ENCODE results near the gene PIK3R6.
"Not testable (repeated sequence)": the region's sequence is repeated elsewhere in the genome, so short reads cannot be mapped to it uniquely, and the experiment has no call there.

Gene PIK3R6

DNA sequence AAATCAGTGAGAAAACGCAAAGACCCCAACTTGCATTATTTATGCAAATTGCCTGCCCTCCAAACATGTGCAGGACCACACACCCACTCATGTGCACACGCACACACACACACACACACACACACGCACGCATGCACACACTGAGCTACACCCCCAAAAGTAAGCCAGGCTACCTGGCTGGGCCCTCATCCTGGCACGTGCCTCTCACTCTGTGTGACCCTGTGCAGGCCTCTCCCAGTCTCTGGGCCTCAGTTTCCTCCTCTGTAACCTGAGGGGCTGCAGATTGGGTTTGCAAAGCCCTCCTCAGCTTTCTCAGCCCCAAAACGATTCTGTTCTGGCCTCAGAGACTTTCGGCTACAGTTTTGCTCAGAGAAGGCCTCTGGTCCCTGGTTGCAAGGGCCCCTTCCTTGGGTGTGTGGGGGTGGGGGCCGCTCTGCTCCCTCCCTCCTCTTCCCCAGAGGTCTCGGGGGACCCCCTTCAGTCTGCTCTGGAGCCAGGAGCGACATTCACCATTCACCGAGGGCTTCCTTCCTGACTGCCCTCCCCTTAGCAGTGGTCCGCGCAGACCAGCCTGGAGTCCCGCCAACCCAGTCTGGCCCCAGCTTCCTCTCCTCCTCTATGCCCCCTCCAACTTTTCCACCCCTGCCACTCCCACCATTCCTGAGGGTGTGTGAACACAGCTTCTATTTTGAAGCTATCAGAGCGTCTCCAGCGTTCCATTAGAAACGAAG lies 5.4 kb upstream of the PIK3R6 start:
- no peak for DNase-seq

DNA sequence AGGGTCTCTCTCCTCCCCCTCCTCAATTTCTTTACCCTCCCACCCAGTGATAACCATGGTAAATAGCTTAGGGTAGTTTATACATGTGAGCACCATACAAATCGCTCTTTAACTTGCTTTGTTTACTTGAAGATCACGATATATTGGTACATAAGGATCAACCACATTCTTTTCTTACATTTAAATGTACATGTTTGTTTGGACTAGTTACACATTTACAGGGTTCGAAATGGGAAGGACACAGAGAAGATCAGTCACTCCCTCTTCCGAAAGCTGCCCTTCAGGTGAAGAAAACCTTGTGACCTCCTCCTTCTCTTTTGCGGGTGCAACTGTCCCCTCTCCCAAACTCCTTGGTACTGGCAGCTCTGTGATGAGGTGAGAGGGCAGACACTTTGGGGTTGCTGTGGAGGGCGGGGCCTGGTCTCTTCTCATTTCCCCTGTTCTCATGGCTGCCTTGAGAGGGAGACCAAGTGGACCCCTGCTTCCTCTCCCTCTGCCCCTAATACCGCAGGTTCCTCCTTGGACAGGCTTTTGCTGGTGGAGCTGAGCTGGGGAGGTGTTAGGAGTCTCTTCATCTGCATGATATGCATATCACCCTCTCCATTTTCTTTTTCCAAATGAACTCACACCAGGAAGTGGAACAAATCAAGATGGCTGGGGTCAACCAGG lies 4.7 kb upstream of the PIK3R6 start:
- no peak for DNase-seq

DNA sequence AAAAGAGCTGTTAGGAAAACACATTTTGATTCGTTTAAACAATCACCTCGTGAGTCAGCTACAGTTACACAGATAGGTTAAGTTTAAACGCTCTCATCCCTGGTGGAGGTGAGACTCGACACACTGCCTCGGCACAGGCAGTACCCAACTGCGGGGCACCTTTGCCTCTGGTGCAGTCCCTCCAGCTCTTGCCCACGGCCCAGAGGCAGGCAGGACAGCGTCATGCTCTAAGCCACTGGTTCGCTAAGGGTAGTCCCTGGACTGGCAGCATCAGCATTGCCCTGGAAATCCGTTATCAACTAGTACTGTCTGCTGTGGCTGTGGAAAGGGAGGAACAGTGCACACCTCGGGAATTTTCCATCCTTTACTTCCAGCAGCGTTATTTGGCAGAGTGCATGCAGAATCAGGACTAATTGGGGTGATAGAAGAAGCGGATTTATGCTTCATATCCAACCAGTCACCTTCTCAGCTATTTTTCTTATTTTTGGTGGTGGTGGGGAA lies 3.7 kb upstream of the PIK3R6 start:
- no peak for DNase-seq

DNA sequence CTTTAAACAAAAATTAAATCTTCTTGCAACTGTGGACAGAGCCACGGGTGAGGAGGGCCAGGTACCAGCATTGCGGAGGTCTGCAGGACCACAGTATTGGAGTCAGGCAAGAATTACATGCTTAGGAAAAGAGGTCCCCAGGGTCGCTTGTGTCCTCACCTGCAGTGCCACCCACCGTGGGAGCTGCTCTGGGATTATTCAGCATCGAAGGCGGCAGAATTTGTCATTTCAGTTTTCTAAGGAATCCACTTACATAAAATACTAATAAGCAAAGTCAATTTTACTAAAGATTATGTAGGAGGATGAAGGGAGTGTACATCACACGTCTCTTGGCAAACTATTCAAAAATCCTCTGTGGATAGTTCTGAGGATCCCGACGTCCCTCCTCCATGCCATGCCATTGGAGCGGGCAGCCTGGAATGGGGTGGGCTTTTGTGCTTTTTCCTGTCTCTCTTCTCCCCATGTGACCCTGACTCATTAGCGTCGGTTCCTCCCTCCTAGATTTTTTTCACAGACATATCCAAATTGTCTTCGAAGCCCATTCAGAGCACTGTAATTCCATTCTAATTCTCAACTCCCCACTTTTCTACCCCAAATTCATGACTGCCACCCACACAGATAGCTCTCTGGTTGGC lies 3.0 kb upstream of the PIK3R6 start:
- DNase-seq: no peak

DNA sequence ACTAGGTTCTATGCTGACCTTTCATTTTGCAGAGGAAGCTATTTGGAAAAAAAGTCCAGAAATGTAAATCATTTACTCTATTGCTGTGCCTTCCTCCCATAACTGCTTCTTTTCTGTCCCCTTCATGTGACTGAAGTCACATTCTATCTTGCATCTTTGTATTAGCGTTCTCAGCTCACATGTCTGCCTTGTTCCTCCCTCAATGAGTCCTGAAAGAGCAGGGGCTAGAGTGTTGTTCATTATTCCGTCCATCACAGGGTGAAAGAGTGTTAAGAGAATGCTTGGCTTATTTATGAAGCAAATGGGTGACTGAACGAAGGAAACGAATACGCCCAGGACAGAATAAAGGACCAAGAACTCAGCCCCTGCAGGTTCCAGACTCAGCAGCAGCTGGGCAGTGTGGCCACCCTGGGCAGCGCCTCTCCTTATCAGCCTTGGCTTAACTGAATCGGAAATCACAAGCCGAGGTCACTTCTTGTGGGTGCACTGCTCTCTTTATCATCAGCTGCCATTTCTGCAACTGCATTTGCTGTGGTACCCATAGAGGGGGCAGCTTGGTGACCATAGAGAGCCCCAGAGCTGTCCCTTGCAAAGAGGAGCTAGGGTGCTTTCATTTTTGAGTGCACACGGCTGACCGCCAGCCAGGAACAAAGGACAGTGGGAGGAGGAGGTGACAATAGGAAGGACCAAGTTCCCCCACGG lies 1.8 kb upstream of the PIK3R6 start:
- no peak for DNase-seq

DNA sequence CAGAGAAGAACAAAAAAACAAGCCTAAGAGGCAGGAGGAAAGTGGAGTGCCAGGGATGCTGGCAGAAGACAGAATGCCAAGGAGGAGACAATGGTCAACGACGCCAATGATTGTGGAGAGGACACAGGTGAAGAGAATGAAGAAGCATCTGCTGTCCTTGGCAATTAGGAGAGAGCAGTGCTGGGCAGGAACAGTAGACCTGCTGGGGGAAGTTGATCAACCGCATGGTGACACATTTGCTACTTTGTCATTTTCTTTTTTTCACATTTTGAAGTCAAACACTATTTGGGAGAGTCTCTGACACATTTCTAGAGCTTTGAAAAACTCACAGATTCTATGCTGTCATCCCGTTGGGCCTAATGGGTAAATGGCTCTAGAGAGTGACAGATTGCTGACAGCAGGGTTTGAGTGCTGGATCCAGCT lies 1.1 kb upstream of the PIK3R6 start:
- DNase-seq: peak in 1 of 2 experiments; percentile 19

DNA sequence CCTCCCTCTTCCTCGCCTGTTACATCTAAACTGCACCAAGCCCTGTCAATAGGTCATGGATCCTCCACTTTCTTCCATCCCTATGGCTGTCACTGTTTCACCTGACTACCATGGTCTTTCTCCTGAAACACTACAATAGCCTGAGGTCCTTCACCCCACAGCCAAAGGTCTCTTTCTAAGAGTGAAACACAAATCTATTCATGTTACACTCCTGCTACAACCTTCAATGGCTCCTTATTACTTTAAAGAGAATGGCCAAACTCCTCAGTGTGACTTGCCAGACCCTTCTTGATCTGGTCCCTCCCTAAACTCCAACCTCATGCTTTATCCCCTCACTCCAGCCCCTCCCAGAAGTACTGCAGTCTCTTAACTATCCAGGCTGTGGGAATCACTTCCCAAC lies 618 bp upstream of the PIK3R6 start:
- DNase-seq: no peak

DNA sequence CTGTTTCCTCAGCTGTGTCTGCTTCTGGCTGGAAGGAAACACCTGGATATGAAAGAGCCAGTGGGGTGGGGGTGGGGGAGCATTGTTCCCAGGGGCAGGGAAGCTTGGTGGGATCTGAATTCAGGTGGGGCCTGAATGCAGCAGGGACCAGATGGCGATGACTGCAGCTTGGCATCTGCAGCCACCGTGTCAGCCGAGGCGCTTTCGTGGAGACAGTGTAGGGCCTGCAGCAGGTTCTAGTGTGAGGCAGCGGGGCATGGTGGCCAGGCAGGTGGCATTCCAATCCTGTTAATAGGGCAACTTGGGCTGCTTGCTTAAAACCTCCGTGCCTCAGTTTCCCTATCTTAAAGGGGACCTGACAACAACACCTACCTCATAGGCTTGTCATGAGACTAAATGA lies 1.7 kb downstream of the PIK3R6 start:
- DNase-seq: no peak

DNA sequence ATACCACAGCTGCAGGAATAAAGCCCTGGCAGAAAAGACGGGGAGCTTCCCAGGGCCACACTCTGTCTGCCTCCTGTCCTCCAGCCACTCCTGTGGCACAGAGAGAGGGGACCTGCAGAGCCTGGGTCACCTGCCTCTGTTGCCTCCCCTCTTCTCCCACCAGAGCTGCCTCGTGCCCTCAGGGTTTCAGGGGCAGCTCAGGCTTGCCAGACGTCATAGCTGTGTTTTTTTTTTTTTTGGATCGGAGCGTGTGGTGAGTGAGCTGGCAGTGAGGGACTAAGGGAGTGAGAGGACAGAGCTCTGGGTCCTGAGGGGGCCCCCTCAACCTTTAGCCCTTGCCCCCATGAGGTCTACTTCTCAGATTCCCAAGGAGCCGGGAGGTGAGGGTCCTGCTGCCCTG lies 2.1 kb downstream of the PIK3R6 start:
- DNase-seq: no peak

DNA sequence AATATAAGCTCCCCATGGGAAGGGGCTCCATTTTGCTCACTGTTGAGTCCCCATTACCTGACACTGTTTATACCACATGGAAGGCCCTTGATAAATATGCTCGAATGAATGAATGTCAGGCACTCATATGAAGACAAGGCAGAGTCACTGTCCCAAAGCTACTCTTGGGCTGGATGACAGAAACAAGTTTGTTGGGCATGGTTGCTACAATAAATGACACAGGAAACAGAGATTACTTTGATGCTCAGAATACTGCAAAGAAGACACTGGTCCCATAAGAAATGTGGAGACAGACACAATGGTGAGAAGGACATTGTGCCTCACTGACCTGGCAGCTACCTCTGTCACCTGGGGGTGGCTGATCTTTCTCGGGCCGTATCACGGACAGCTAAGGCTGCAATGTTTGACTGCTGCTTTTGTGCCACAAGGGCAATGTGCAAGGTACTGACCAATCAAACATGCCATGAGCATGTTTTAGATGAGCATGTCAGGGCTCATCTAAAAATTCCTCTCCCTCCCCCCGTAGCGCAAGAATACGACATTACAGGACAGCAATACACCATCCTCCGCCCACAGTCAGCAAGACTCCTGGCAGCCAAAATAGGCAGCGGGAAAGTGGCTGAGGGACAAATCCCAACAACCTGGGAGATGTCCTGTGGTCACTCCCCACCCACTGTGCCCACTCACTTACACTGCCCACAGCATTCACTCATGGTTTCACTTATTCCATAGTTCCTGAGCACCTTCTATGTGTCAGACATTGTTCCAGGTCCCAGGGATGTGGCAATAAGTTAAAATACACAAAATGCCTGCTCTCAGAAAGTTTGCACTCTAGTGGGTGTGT lies 5.0 kb downstream of the PIK3R6 start:
- DNase-seq: no peak

DNA sequence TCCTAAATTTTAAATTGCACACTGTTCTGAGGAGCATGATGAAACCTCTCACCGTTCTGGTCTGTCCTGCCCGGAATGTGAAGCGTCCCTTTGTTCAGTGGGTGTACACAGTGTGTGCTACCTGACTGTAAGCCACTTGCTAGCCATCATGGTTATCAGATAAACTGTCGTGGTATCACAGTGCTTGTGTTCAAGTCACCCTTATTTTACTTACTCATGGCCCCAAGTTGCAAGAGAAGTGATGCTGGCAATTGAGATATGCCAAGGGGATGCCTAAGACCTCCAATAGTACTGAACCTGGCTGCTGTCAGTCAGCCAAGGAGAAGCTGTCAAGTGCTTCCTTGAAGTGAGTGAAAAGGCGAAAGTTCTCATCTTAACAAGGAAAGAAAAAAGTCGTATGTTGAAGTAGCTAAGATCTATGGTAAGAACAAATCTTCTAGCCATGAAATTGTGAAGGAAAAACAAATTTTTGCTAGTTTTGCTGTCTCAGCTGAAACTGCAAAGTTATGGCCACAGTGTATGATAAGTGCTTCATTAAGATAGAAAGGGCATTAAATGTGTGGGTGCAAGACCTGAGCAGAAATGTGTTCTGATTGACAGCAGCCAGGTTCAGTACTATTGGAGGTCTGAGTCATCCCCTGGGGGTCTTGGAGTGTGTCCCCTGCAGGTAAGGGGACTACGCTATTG lies 5.8 kb downstream of the PIK3R6 start:
- DNase-seq: no peak

DNA sequence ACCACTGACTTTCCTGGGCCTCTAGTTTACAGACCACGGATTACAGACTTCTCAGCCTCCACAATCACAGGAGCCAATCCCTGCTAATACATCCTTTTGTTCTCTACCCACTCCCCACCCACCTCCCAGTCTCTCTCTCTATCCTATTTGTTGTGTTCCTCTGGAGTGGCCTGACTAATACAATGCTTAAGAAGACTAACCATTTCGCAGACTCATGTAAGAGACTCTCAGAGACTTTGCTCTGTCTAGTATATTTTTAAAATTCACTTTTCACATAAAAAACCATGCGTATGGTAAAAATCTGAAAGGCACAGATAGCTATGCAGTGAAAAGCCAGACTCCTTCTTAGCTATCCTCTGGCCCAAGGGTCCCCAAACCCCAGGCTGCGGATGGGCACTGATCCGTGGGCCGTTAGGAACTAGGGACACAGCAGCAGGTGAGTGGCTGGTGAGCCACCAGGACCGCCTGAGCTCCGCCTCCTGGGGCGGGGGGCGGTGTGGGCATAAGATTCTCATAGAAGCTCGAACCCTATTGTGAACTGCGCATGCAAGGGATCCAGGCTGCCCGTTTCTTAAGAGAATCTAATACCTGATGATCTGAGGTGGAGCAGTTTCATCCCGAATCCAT lies 7.6 kb downstream of the PIK3R6 start:
- DNase-seq: no peak

DNA sequence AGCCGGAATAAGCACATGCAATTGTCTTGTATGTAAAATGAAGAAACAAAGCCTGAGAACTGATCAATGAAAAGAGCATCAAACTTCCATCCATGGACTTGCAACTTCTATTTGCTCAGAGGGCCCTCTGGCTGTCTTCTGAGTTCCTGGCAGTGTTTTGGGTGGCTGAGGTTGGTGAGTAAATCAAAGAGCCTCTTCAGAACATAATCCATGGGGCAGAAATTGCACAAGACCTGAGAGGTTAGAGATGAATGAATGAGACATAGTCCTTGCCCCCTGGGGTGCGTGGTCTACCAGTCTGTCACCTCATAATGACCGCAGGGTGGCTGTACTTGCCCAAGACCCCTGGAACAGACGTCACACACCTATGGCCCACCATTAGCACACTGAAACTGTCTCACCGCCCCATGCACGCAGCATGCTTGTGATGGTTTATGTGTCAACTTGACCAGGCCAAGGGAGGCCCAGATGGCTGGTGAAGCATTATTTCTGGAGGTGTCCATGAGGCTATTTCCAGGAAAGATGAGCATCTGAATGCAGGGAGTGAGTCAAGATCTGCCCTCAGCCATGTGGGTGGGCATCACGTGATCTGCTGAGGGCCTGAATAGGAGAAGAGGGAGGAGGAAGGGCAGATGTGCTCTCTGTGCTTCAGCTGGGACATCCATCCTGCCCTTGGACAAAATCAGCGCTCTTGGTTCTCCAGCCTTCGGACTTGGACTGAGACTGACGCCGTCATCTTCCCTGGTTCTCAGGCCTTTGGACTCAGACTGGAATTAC lies 8.3 kb downstream of the PIK3R6 start:
- DNase-seq: peak in 1 of 2 experiments; percentile 18

DNA sequence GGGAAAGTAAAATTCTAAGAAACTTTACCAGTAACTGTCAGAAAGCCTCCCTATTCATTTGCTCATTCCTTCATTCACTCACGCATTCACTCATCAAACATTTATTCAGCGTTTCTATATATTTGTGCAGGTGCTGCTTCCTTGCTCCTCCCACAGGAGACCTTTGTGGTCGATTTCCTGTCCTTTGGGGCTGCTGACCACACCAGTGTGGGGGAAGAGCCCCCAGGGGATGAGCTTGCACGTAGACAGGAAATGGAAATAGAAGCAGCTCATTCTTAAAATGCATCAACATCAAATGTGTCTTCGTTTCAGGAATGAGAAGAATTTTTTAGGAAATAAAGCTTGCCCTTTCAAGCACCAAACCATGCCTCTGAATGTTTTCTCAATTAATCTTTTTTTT lies 9.6 kb downstream of the PIK3R6 start:
- DNase-seq: peak; percentile 26 to 52

DNA sequence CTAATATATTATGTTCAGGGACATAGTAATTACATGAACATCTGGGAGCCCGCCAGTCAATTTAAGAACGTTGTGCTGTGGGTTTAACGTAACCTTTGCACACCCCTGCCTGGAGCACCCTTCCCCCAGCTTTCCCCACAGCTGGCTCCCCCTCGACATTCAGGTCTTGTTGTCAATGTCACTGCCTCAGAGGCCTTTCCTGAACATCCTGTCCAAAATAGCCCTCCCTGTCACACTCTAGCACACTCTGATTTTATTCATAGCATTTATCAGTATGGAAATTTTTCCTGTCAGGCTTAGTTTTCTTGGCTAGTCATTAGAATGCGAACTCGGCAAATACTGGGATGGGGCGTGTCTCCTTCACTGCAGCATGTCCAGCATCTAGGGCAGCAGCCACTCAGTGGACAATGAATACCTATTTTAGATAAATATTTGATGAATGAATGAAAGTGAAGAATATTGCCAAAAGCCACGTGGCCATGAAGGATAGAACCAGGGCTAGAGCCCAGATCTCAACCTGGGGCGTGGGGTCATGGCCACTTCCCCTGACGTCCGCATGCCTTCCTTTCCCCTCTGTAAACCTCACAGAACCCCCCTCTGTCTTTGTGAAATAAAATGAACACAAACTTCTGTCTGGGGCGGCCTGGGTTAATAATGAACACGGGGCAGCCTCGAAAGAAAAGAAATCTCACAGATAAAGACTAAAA lies 10.5 kb downstream of the PIK3R6 start:
- no peak for DNase-seq

DNA sequence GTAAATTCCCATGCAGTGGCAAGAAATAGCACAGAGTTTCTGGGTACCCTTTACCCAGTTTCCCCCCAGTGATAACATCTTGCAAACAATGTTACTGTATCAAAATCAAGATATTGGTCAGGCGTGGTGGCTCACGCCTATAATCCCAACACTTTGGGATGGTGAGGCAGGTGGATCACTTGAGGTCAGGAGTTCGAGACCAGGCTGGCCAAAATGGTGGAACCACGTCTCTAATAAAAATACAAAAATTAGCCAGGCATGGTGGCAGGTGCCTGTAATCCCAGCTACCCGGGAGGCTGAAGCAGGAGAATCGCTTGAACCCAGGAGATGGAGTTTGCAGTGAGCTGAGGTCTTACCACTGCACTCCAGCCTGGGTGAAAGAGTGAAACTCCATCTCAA lies 11.3 kb downstream of the PIK3R6 start:
- DNase-seq: not testable (repeated sequence)

DNA sequence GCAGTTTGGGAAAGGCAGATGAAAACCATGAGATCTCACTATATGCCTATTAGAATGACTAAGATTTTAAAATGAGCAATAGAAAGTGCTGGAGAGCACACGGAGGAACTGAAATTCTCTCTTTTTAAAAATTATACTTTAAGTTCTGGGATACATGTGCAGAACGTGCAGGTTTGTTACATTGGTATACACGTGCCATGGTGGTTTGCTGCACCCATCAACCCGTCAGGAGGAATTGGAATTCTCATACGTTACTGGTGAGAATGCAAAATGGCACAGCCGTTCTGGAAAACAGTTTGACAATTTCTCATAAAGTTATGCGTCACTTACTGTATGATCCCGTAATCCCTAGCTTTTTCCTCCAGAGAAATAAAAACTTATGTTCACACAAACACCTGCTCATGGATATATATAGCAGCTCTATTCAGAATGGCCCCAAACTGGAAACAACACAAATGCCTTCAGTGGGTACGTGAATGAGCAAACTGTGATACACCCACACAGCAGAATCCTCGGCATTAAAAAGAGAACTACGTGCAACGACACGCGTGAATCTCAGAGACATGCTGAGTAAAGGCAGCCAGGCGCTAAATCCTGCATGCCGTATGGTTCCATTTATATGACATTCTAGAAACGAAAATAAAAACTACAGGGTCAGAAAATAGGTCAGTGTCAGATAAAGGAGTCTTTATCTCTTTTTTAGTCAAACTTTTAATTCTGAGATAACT lies 11.8 kb downstream of the PIK3R6 start:
- DNase-seq: no peak

DNA sequence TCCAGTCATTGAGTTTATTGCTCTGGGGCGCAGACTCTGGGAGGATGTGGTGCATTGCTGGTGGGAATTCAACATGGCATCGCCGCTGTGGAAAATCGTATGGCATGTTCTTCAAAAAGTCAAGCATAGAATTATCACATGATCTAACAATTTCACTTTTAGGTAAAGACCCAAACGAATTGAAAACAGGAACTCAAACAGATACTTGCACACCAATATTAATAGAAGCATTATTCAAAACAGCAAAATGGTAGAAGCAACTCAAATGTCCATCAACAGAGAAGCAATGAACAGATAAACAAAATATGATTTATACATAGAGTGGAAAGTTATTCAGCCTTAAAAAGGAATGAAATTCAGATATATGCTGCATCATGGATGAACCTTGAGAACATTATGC lies 15.9 kb downstream of the PIK3R6 start:
- DNase-seq: no peak

All from activated CD4-positive, alpha-beta T cell treated with anti-CD3 and anti-CD28 coated beads, Interleukin-2, amount 50 U/mL, for 48 hours (primary cell).